Measurements from ENCODE around the gene NPFFR2. TPM values are rescaled to one million over a fixed set of nuclear protein-coding genes. Genes with fewer than 3 reads are reported as not detected.
A peak's percentile ranks its signal among the peaks of the same experiment; 100 is the strongest.
"Not testable (repeated sequence)": the region's sequence is repeated elsewhere in the genome, so short reads cannot be mapped to it uniquely, and the experiment has no call there.

NPFFR2 gene
- total and polyA plus RNA-seq, 7 experiments from 2014 or later, result not detected

- no peak overlapping the region for H3K27ac Mint-ChIP-seq
- POLR2A ChIA-PET, result no interaction called here
Measured at GRCh38 chr4:72076562-72076961, 44.8 kb downstream of the NPFFR2 start.

DNA sequence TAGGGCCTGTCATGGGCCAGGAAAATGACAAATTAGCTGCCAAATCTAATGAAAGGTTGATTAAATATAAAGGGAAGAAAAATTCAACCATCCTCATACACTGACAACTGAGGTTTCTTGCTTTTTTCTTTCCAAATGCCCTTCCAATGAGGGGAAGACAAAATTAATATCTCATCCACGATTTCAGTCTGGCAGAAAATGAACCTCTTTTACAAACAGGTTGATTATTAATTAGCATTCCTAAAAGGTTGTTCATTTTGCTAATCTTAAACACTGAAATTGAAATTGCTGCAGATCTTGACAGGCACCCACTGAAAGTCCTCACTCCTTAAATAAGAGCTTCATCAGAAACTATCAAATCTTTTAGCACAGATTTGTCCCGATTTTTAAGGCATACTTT lies 45.5 kb downstream of the NPFFR2 start:
- H3K9me3 ChIP-seq (ENCODE audit: control insufficient read depth in 2 of 3, low read length in 3 of 3), result no peaks in the 10 kb centered on the region
- H3K4me1 ChIP-seq (ENCODE audit: control insufficient read depth in 2 of 2, insufficient read depth in 2 of 2, low read length in 2 of 2), result no peaks in the 10 kb centered on the region
- Mint-ChIP-seq H3K4me3 (no peak overlapping the region), H3K27ac (no peak overlapping the region), H3K4me1 (no peaks in the 10 kb centered on the region), H3K9me3 (peaks cover 0 to 5% (median 2%) of the 10 kb centered on the region in 11 donors), H3K36me3 (no peaks in the 10 kb centered on the region), H3K27me3 (no peaks in the 10 kb centered on the region)
- no peaks in the 10 kb centered on the region for H3K27me3 ChIP-seq (ENCODE audit: control insufficient read depth in 2 of 2, insufficient read depth in 2 of 2, low read length in 2 of 2)
- no peak overlapping the region for H3K4me3 ChIP-seq (ENCODE audit: low read length)
- ATAC-seq (no peak), DNase-seq (no peak)
- no peaks in the 10 kb centered on the region for H3K36me3 ChIP-seq (ENCODE audit: control insufficient read depth in 2 of 3, insufficient read depth in 3 of 3, low read length in 3 of 3)
- H3K27ac ChIP-seq (ENCODE audit: low read depth, low read length), result no peak overlapping the region
- CTCF ChIA-PET, result no interaction called here
- intact Hi-C loops (cut with micrococcal nuclease), result no loop called here
- POLR2A ChIA-PET, result no interaction called here

More at GRCh38 chr4:72076562-72076961, 44.8 kb downstream of the NPFFR2 start:
- no peaks in the 10 kb centered on the region for H3K27me3 Mint-ChIP-seq
- Histone ChIP-seq H3K36me3 (ENCODE audit: control insufficient read depth in 2 of 3, insufficient read depth in 3 of 3, low read length in 3 of 3) (no peaks in the 10 kb centered on the region), H3K9me3 (ENCODE audit: control insufficient read depth in 2 of 3, low read length in 3 of 3) (no peaks in the 10 kb centered on the region), H3K27me3 (ENCODE audit: control insufficient read depth in 2 of 2, insufficient read depth in 2 of 2, low read length in 2 of 2) (no peaks in the 10 kb centered on the region), H3K4me3 (ENCODE audit: low read length) (no peak overlapping the region), H3K4me1 (ENCODE audit: control insufficient read depth in 2 of 2, insufficient read depth in 2 of 2, low read length in 2 of 2) (no peaks in the 10 kb centered on the region), H3K27ac (ENCODE audit: low read depth, low read length) (no peak overlapping the region)
- DNase-seq (no peak), ATAC-seq (no peak)
- CTCF ChIA-PET, result no interaction called here
- H3K36me3 Mint-ChIP-seq, result no peaks in the 10 kb centered on the region
- peaks cover 0 to 10% (median 2%) of the 10 kb centered on the region in 11 donors for H3K9me3 Mint-ChIP-seq
- intact Hi-C loops (cut with micrococcal nuclease), result no loop called here
- no peak overlapping the region for H3K4me3 Mint-ChIP-seq
- H3K4me1 Mint-ChIP-seq, result no peaks in the 10 kb centered on the region

GRCh38 chr4:72084587-72085011 lies 52.8 kb downstream of the NPFFR2 start:
- CTCF ChIA-PET, result no interaction called here
- H3K9me3 ChIP-seq (ENCODE audit: control insufficient read depth in 2 of 3, low read length in 3 of 3), result no peaks in the 10 kb centered on the region
- no peak for DNase-seq
- H3K4me3 Mint-ChIP-seq, result no peak overlapping the region
- intact Hi-C loops (cut with micrococcal nuclease), result no loop called here
- H3K27me3 Mint-ChIP-seq, result no peaks in the 10 kb centered on the region
- H3K4me1 Mint-ChIP-seq, result peaks cover 0 to 1% (median 0%) of the 10 kb centered on the region in 7 donors
- no peak for ATAC-seq
- POLR2A ChIA-PET, result no interaction called here
- H3K36me3 Mint-ChIP-seq, result no peaks in the 10 kb centered on the region
- no peak overlapping the region for H3K27ac ChIP-seq (ENCODE audit: low read depth, low read length)
- H3K4me3 ChIP-seq (ENCODE audit: low read length), result no peak overlapping the region
- H3K4me1 ChIP-seq (ENCODE audit: control insufficient read depth in 2 of 2, insufficient read depth in 2 of 2, low read length in 2 of 2), result no peaks in the 10 kb centered on the region
- peaks cover 0 to 9% (median 2%) of the 10 kb centered on the region in 11 donors for H3K9me3 Mint-ChIP-seq
- H3K36me3 ChIP-seq (ENCODE audit: control insufficient read depth in 2 of 3, insufficient read depth in 3 of 3, low read length in 3 of 3), result no peaks in the 10 kb centered on the region
- H3K27me3 ChIP-seq (ENCODE audit: control insufficient read depth in 2 of 2, insufficient read depth in 2 of 2, low read length in 2 of 2), result no peaks in the 10 kb centered on the region
- no peak overlapping the region for H3K27ac Mint-ChIP-seq

- CTCF ChIA-PET, ATAC-seq, POLR2A ChIA-PET: not testable (repeated sequence)
Measured at GRCh38 chr4:72090606-72091005, 58.8 kb downstream of the NPFFR2 start.

DNA sequence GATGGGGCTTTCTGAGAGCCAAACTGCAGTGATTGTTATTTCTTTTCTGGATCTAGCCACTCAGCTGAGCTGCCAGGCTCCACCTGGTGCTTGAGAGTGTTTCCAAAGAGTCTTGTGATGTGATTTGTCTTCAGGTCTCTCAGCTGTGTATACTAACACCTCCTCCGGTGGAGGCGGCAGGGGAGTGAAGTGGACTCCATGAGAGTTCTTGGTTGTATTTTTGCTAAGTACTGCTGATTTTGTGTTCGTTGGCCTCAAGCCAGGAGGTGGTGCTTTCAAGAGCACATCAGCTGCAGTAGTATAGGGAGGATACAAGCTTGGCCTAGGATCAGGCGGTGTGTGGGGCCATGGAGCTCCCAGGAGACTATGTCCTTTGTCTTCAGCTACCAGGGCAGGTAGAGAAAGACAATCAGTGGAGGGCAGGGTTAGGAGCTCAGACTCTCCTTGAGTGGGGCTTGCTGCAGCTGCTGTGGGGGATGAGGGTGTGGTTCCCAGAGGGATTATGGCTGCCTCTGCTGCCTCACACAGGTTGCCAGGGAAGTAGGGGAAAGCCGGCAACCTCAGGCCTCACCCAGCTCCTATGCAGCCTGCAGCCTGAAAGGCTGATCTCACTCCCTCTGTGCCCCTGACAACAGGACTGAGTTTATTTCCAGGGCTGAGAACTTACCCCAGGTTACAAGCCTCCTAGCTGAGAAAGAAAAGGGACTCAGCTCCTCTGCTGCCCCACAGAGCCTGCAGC lies 62.4 kb downstream of the NPFFR2 start:
- H3K36me3 Mint-ChIP-seq, result no peaks in the 10 kb centered on the region
- Histone ChIP-seq H3K4me3 (ENCODE audit: low read length) (no peak overlapping the region), H3K9me3 (ENCODE audit: control insufficient read depth in 2 of 3, low read length in 3 of 3) (no peaks in the 10 kb centered on the region), H3K36me3 (ENCODE audit: control insufficient read depth in 2 of 3, insufficient read depth in 3 of 3, low read length in 3 of 3) (no peaks in the 10 kb centered on the region), H3K27me3 (ENCODE audit: control insufficient read depth in 2 of 2, insufficient read depth in 2 of 2, low read length in 2 of 2) (no peaks in the 10 kb centered on the region), H3K4me1 (ENCODE audit: control insufficient read depth in 2 of 2, insufficient read depth in 2 of 2, low read length in 2 of 2) (no peaks in the 10 kb centered on the region), H3K27ac (ENCODE audit: low read depth, low read length) (no peak overlapping the region)
- H3K27ac Mint-ChIP-seq, result no peak overlapping the region
- ATAC-seq, result no peak
- peaks cover 0 to 18% (median 2%) of the 10 kb centered on the region in 11 donors for H3K9me3 Mint-ChIP-seq
- ChIA-PET POLR2A (no interaction called here), CTCF (no interaction called here)
- H3K27me3 Mint-ChIP-seq, result no peaks in the 10 kb centered on the region
- no peaks in the 10 kb centered on the region for H3K4me1 Mint-ChIP-seq
- H3K4me3 Mint-ChIP-seq, result no peak overlapping the region
- DNase-seq, result no peak
- intact Hi-C loops (cut with micrococcal nuclease), result no loop called here

More at GRCh38 chr4:72090606-72091005, 58.8 kb downstream of the NPFFR2 start:
- H3K4me3 ChIP-seq (ENCODE audit: low read length); H3K9me3 ChIP-seq (ENCODE audit: control insufficient read depth in 2 of 3, low read length in 3 of 3); H3K27ac Mint-ChIP-seq; DNase-seq; H3K36me3 Mint-ChIP-seq; intact Hi-C loops (cut with micrococcal nuclease); H3K4me1 Mint-ChIP-seq; H3K4me1 ChIP-seq (ENCODE audit: control insufficient read depth in 2 of 2, insufficient read depth in 2 of 2, low read length in 2 of 2); H3K27me3 Mint-ChIP-seq; H3K36me3 ChIP-seq (ENCODE audit: control insufficient read depth in 2 of 3, insufficient read depth in 3 of 3, low read length in 3 of 3); H3K27me3 ChIP-seq (ENCODE audit: control insufficient read depth in 2 of 2, insufficient read depth in 2 of 2, low read length in 2 of 2); H3K27ac ChIP-seq (ENCODE audit: low read depth, low read length): not testable (repeated sequence)
- peaks cover 0 to 18% (median 2%) of the 10 kb centered on the region in 11 donors for H3K9me3 Mint-ChIP-seq
- H3K4me3 Mint-ChIP-seq, result peak overlapping the region in 1 of 10 donors; percentile 15

- H3K27ac ChIP-seq (ENCODE audit: low read depth, low read length), result no peak overlapping the region
- no peak for ATAC-seq
Measured at GRCh38 chr4:72107456-72107855, 75.7 kb downstream of the NPFFR2 start.

GRCh38 chr4:72109364-72109763 lies 77.6 kb downstream of the NPFFR2 start:
- no peaks in the 10 kb centered on the region for H3K27me3 Mint-ChIP-seq
- H3K36me3 Mint-ChIP-seq, result no peaks in the 10 kb centered on the region

More at GRCh38 chr4:72107456-72107855, 75.7 kb downstream of the NPFFR2 start:
- no peak overlapping the region for H3K27ac Mint-ChIP-seq
- no peak overlapping the region for H3K4me3 ChIP-seq (ENCODE audit: low read length)
- H3K27me3 ChIP-seq (ENCODE audit: control insufficient read depth in 2 of 2, insufficient read depth in 2 of 2, low read length in 2 of 2), result no peaks in the 10 kb centered on the region
- POLR2A ChIA-PET, result no interaction called here
- no peaks in the 10 kb centered on the region for H3K4me1 ChIP-seq (ENCODE audit: control insufficient read depth in 2 of 2, insufficient read depth in 2 of 2, low read length in 2 of 2)
- CTCF ChIA-PET, result no interaction called here
- no peaks in the 10 kb centered on the region for H3K36me3 Mint-ChIP-seq
- H3K36me3 ChIP-seq (ENCODE audit: control insufficient read depth in 2 of 3, insufficient read depth in 3 of 3, low read length in 3 of 3), result no peaks in the 10 kb centered on the region
- H3K4me3 Mint-ChIP-seq, result no peak overlapping the region
- no peaks in the 10 kb centered on the region for H3K27me3 Mint-ChIP-seq
- no peaks in the 10 kb centered on the region for H3K9me3 ChIP-seq (ENCODE audit: control insufficient read depth in 2 of 3, low read length in 3 of 3)
- intact Hi-C loops (cut with micrococcal nuclease), result no loop called here
- DNase-seq, result no peak
- peaks cover 0 to 3% (median 0%) of the 10 kb centered on the region in 7 donors for H3K4me1 Mint-ChIP-seq
- H3K9me3 Mint-ChIP-seq, result peaks cover 0 to 12% (median 0%) of the 10 kb centered on the region in 11 donors

More at GRCh38 chr4:72109364-72109763, 77.6 kb downstream of the NPFFR2 start:
- H3K9me3 ChIP-seq (ENCODE audit: control insufficient read depth in 2 of 3, low read length in 3 of 3), result no peaks in the 10 kb centered on the region
- no peak overlapping the region for H3K27ac ChIP-seq (ENCODE audit: low read depth, low read length)
- ChIA-PET CTCF (interaction anchor here (0.7 kb wide), 1 partner anchor 925 kb away, joined by 3 read pairs; no protein-coding TSS in a partner anchor), POLR2A (no interaction called here)
- no peaks in the 10 kb centered on the region for H3K36me3 ChIP-seq (ENCODE audit: control insufficient read depth in 2 of 3, insufficient read depth in 3 of 3, low read length in 3 of 3)
- H3K4me3 Mint-ChIP-seq, result no peak overlapping the region
- peaks cover 0 to 5% (median 0%) of the 10 kb centered on the region in 7 donors for H3K4me1 Mint-ChIP-seq
- no peaks in the 10 kb centered on the region for H3K4me1 ChIP-seq (ENCODE audit: control insufficient read depth in 2 of 2, insufficient read depth in 2 of 2, low read length in 2 of 2)
- H3K27me3 ChIP-seq (ENCODE audit: control insufficient read depth in 2 of 2, insufficient read depth in 2 of 2, low read length in 2 of 2), result no peaks in the 10 kb centered on the region
- no peak for ATAC-seq
- intact Hi-C loops (cut with micrococcal nuclease), result no loop called here
- H3K4me3 ChIP-seq (ENCODE audit: low read length), result no peak overlapping the region
- no peak overlapping the region for H3K27ac Mint-ChIP-seq
- DNase-seq, result no peak
- H3K9me3 Mint-ChIP-seq, result peaks cover 0 to 12% (median 0%) of the 10 kb centered on the region in 11 donors
